ENCODE data around the gene NAA25. TPM values are rescaled to one million over a fixed set of nuclear protein-coding genes. Genes with fewer than 3 reads are reported as not detected.
"Not testable (repeated sequence)": the region's sequence is repeated elsewhere in the genome, so short reads cannot be mapped to it uniquely, and the experiment has no call there.

The NAA25 gene
- total RNA-seq, 2 donors from 2014 or later: 12.4 to 20.4 TPM

- ATAC-seq; intact Hi-C loops (cut with DNase I, micrococcal nuclease): not testable (repeated sequence)
- peak in 1 of 2 donors; percentile 21 for DNase-seq
Observed at GRCh38 chr12:111994211-111995111, 114.1 kb downstream of the NAA25 start.

- ATAC-seq (no peak), DNase-seq (no peak)
- intact Hi-C loops (cut with DNase I, micrococcal nuclease): no loop called here
Observed at GRCh38 chr12:111993292-111994150, 115.1 kb downstream of the NAA25 start.

- ATAC-seq: no peak
- DNase-seq: no peak
- intact Hi-C loops (cut with DNase I, micrococcal nuclease): no loop called here
Observed at GRCh38 chr12:111992464-111992863, 116.1 kb downstream of the NAA25 start.

- intact Hi-C loops (cut with DNase I, micrococcal nuclease): no loop called here
- DNase-seq (no peak), ATAC-seq (no peak)
Observed at GRCh38 chr12:111991946-111992345, 116.6 kb downstream of the NAA25 start.

- DNase-seq (no peak), ATAC-seq (no peak)
- intact Hi-C loops (cut with DNase I, micrococcal nuclease): no loop called here
Observed at GRCh38 chr12:111991535-111991934, 117.0 kb downstream of the NAA25 start.

- DNase-seq (no peak), ATAC-seq (no peak)
Observed at GRCh38 chr12:111984820-111985219, 123.8 kb downstream of the NAA25 start.

GRCh38 chr12:111981987-111982386 lies 126.6 kb downstream of the NAA25 start:
- ATAC-seq (no peak), DNase-seq (no peak)
- intact Hi-C loops (cut with DNase I, micrococcal nuclease): no loop called here

More at GRCh38 chr12:111984820-111985219, 123.8 kb downstream of the NAA25 start:
- intact Hi-C loops (cut with DNase I, micrococcal nuclease): no loop called here

- ATAC-seq (no peak), DNase-seq (no peak)
- intact Hi-C loops (cut with DNase I, micrococcal nuclease): no loop called here
Observed at GRCh38 chr12:111980598-111980997, 128.0 kb downstream of the NAA25 start.

GRCh38 chr12:111978545-111978944 lies 130.0 kb downstream of the NAA25 start:
- DNase-seq (no peak), ATAC-seq (peak; percentile 15)
- intact Hi-C loops (cut with DNase I, micrococcal nuclease): no loop called here

GRCh38 chr12:111976860-111977259 lies 131.7 kb downstream of the NAA25 start:
- no peak for DNase-seq
- intact Hi-C loops (cut with DNase I, micrococcal nuclease): no loop called here
- no peak for ATAC-seq

Small RNA genes lying within 50 kb of the gene (microRNA-seq; reads per million reads assigned to microRNA genes)
- 0 reads per million in 2 donors for gene MIR3657

Other genes starting within 250 kb of the NAA25 start
- gene TMEM116, start 95.6 kb downstream of the NAA25 start, total RNA-seq: 10 to 100 TPM in 1 of 2 donors, 1 to 10 TPM in 1; 9.3 to 11.9 TPM
- 100 to 1,000 TPM; 113 to 117 TPM for gene ERP29, start 95.4 kb downstream of the NAA25 start, total RNA-seq
- gene TRAFD1, start 16.8 kb upstream of the NAA25 start, total RNA-seq: 10 to 100 TPM; 25.3 to 32.8 TPM

Data from left colon (tissue), 2 donors.